Thymus (tissue), 11 donors: ENCODE measurements around the gene SNX21. TPM values are rescaled to one million over a fixed set of nuclear protein-coding genes. Genes with fewer than 3 reads are reported as not detected.

Source experiments
- DNase-seq, 9 donors: peaks; one replicate each; pipeline ENCODE4 v3.0.0-alpha.2; 2013; ENCODE audit warnings: low spot score in 9 of 9, low read depth in 6 of 9, missing footprints in 1 of 9
- H3K27ac ChIP-seq, 2 donors: one replicate each; pipeline ENCODE4 v1.5.1; 2013; ENCODE audit warnings: control low read depth in 1 of 2, low read depth in 1 of 2, low read length in 1 of 2, mild to moderate bottlenecking in 1 of 2, moderate library complexity in 1 of 2
- H3K27me3 ChIP-seq, 2 donors: one replicate each; pipeline ENCODE4 v1.5.1; 2013; ENCODE audit warnings: low read length in 1 of 2; ENCODE audit not compliant: control insufficient read depth in 2 of 2, insufficient read depth in 1 of 2
- H3K36me3 ChIP-seq, 2 donors: one replicate each; pipeline ENCODE4 v1.5.1; 2013; ENCODE audit warnings: low read length in 1 of 2, mild to moderate bottlenecking in 1 of 2, moderate library complexity in 1 of 2; ENCODE audit not compliant: control insufficient read depth in 2 of 2, insufficient read depth in 2 of 2
- H3K4me1 ChIP-seq, 2 donors: one replicate each; pipeline ENCODE4 v1.5.1; 2013; ENCODE audit warnings: low read length in 2 of 2; ENCODE audit not compliant: control insufficient read depth in 2 of 2, insufficient read depth in 2 of 2
- H3K4me3 ChIP-seq, 2 donors: one replicate each; pipeline ENCODE4 v1.5.1; 2013; ENCODE audit warnings: low read length in 2 of 2, control low read depth in 1 of 2, mild to moderate bottlenecking in 1 of 2
- H3K9me3 ChIP-seq, 2 donors: one replicate each; pipeline ENCODE4 v1.5.1; 2013; ENCODE audit warnings: low read length in 1 of 2, mild to moderate bottlenecking in 1 of 2; ENCODE audit not compliant: control insufficient read depth in 2 of 2, insufficient read depth in 1 of 2
- WGBS: extraction: QIAGEN DNeasy Blood & Tissue Kit; methylation state at CpG from one replicate; pipeline ENCODE4 v1.1.7; 2013; 5-methylcytosine and 5-hydroxymethylcytosine counted together
- polyA plus RNA-seq: library from polyadenylated mRNA; stranded (reverse); fragments of 200-250 nt; gene quantifications from one replicate; pipeline ENCODE4 v1.2.3, GENCODE V29; 2013
- total RNA-seq: library from RNA; stranded (reverse); fragments of 120-200 nt; gene quantifications from one replicate; pipeline ENCODE4 v1.2.4, GENCODE V29; 2013
- donor health status: healthy.

SNX21 gene
- total and polyA plus RNA-seq, 2 donors, result 3.0 to 8.4 TPM

GRCh38 chr20:45810191-45810970 is 23.2 kb upstream of the SNX21 start:
- Histone ChIP-seq H3K4me1 (peaks cover 14 to 17% of the 10 kb centered on the region in 2 donors), H3K27ac (no peak overlapping the region), H3K4me3 (no peak overlapping the region), H3K9me3 (peaks cover 0 to 8% of the 10 kb centered on the region in 2 donors), H3K27me3 (no peaks in the 10 kb centered on the region), H3K36me3 (peaks cover 52 to 54% of the 10 kb centered on the region in 2 donors)
- WGBS, result 93% methylated on average over 8 of the region's 8 CpGs
- no peak for DNase-seq

GRCh38 chr20:45812157-45813005 is 21.2 kb upstream of the SNX21 start, which contains the start of gene UBE2C:
TSS of gene UBE2C (plus strand) at chr20:45812644. CDS start at chr20:45812696, 52 bp downstream.
- 3% methylated on average over 65 of the region's 65 CpGs for WGBS
- H3K4me3 ChIP-seq, result peak within 1 kb of the TSS; percentile 66 to 87
- H3K36me3 ChIP-seq, result peaks cover 56 to 57% of the 10 kb centered on the region in 2 donors
- H3K4me1 ChIP-seq, result peaks cover 14 to 20% of the 10 kb centered on the region in 2 donors
- peak within 1 kb of the TSS in 1 of 2 donors; percentile 71 for H3K27ac ChIP-seq
- H3K9me3 ChIP-seq, result peaks cover 0 to 8% of the 10 kb centered on the region in 2 donors
- peak; percentile 82 to 98 (median 90) for DNase-seq
- no peaks in the 10 kb centered on the region for H3K27me3 ChIP-seq

GRCh38 chr20:45813006-45813340 is 20.6 kb upstream of the SNX21 start:
- H3K9me3 ChIP-seq, result peaks cover 0 to 8% of the 10 kb centered on the region in 2 donors
- 19% methylated on average over 11 of the region's 11 CpGs for WGBS
- no peaks in the 10 kb centered on the region for H3K27me3 ChIP-seq
- H3K27ac ChIP-seq, result peak overlapping the region in 1 of 2 donors; percentile 70
- no peak for DNase-seq
- H3K36me3 ChIP-seq, result peaks cover 53 to 54% of the 10 kb centered on the region in 2 donors
- H3K4me1 ChIP-seq, result peaks cover 14 to 20% of the 10 kb centered on the region in 2 donors
- peak overlapping the region; percentile 66 to 87 for H3K4me3 ChIP-seq

- Histone ChIP-seq H3K36me3 (peaks cover 52 to 53% of the 10 kb centered on the region in 2 donors), H3K4me3 (peak overlapping the region; percentile 66 to 87), H3K27me3 (no peaks in the 10 kb centered on the region), H3K4me1 (peaks cover 14 to 20% of the 10 kb centered on the region in 2 donors), H3K27ac (no peak overlapping the region), H3K9me3 (peaks cover 0 to 8% of the 10 kb centered on the region in 2 donors)
- WGBS, result 90% methylated on average over 7 of the region's 7 CpGs
- no peak for DNase-seq
These were observed 20.1 kb upstream of the SNX21 start for GRCh38 chr20:45813489-45813888.

GRCh38 chr20:45814314-45814713 is 19.3 kb upstream of the SNX21 start:
- DNase-seq, result no peak
- no peak overlapping the region for H3K27ac ChIP-seq
- H3K4me3 ChIP-seq, result no peak overlapping the region
- peaks cover 0 to 8% of the 10 kb centered on the region in 2 donors for H3K9me3 ChIP-seq
- no peaks in the 10 kb centered on the region for H3K27me3 ChIP-seq
- peaks cover 44 to 47% of the 10 kb centered on the region in 2 donors for H3K36me3 ChIP-seq
- peaks cover 14 to 20% of the 10 kb centered on the region in 2 donors for H3K4me1 ChIP-seq
- WGBS, result 97% methylated on average over 3 of the region's 3 CpGs

- H3K27ac ChIP-seq, result no peak overlapping the region
- WGBS, result over 99% methylated on average over 3 of the region's 3 CpGs
- H3K9me3 ChIP-seq, result peaks cover 0 to 4% of the 10 kb centered on the region in 2 donors
These were observed 16.6 kb upstream of the SNX21 start for GRCh38 chr20:45816951-45817350.

GRCh38 chr20:45817376-45818194 is 16.0 kb upstream of the SNX21 start:
- WGBS, result 77% methylated on average over 9 of the region's 9 CpGs
- peaks cover 0 to 7% of the 10 kb centered on the region in 2 donors for H3K27me3 ChIP-seq
- no peak overlapping the region for H3K4me3 ChIP-seq
- H3K4me1 ChIP-seq, result peaks cover 11 to 16% of the 10 kb centered on the region in 2 donors
- no peaks in the 10 kb centered on the region for H3K9me3 ChIP-seq
- no peak overlapping the region for H3K27ac ChIP-seq
- peaks cover 24 to 28% of the 10 kb centered on the region in 2 donors for H3K36me3 ChIP-seq
- DNase-seq, result no peak

More at GRCh38 chr20:45816951-45817350, 16.6 kb upstream of the SNX21 start:
- Histone ChIP-seq H3K4me3 (no peak overlapping the region), H3K27me3 (peaks cover 0 to under 1% of the 10 kb centered on the region in 2 donors), H3K4me1 (peaks cover 12 to 18% of the 10 kb centered on the region in 2 donors), H3K36me3 (peaks cover 24 to 28% of the 10 kb centered on the region in 2 donors)
- no peak for DNase-seq

- Histone ChIP-seq H3K9me3 (no peaks in the 10 kb centered on the region), H3K27ac (no peak overlapping the region), H3K4me1 (peaks cover 6 to 15% of the 10 kb centered on the region in 2 donors), H3K4me3 (no peak overlapping the region), H3K36me3 (peaks cover 24 to 28% of the 10 kb centered on the region in 2 donors), H3K27me3 (peaks cover 2 to 13% of the 10 kb centered on the region in 2 donors)
- WGBS, result 99% methylated on average over 3 of the region's 3 CpGs
- DNase-seq, result no peak
These were observed 15.4 kb upstream of the SNX21 start for GRCh38 chr20:45818239-45818638.
